ENCODE data around the gene GLRA3. TPM values are rescaled to one million over a fixed set of nuclear protein-coding genes. Genes with fewer than 3 reads are reported as not detected.

Gene GLRA3
- polyA plus RNA-seq, 1 donor (not counting 4 experiments of a cell fraction or from before 2014, with no cell fraction given): not detected

DNA sequence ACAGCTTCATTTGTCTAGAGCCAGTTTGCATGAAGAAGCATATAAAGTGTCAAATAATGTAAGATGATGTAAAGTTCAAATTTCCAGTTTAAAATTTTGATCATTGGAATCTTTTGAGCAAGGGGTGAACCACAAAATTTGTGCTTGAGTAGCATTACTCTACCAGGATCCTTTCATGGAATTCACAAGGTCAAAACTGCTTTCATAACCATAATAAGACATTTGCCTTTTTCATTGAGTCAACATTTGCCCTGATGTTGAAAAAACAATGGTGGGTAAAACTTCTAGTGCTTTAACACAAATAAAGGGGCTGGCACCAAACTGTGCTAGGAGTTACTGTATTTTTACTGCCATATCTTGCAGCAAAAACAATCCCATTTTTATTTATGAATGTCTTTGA is 142.2 kb downstream of the GLRA3 start:
- H3K36me3 ChIP-seq (ENCODE audit: control insufficient read depth in 2 of 2, extremely low read depth in 1 of 2, insufficient read depth in 2 of 2, low read length in 2 of 2): no peaks in the 10 kb centered on the region
- H3K9me3 ChIP-seq (ENCODE audit: control insufficient read depth, low read depth, low read length): peaks cover 4% of the 10 kb centered on the region
- no peak overlapping the region for H3K4me2 ChIP-seq (ENCODE audit: control insufficient read depth, extremely low read depth, insufficient read depth, low read depth, low read length)
- H3K4me1 ChIP-seq (ENCODE audit: control insufficient read depth, extremely low read depth, insufficient read depth, low read length): no peaks in the 10 kb centered on the region
- dilution Hi-C loops (cut with MboI; ENCODE audit: extremely low pct_ligation_motif_present, low sequenced_read_pairs): no loop called here
- no peak overlapping the region for H2AFZ ChIP-seq (ENCODE audit: control insufficient read depth, low read length)
- H3K9me1 ChIP-seq (ENCODE audit: control insufficient read depth, extremely low read depth, insufficient read depth, low read length): no peaks in the 10 kb centered on the region
- no peaks in the 10 kb centered on the region for H4K20me1 ChIP-seq (ENCODE audit: control insufficient read depth, extremely low read depth, insufficient read depth, low read length)
- FAIRE-seq: no peak
- no peaks in the 10 kb centered on the region for H3K27me3 ChIP-seq (ENCODE audit: control insufficient read depth, extremely low read depth, insufficient read depth, low read length)
- TF ChIP-seq, protein P1, sequence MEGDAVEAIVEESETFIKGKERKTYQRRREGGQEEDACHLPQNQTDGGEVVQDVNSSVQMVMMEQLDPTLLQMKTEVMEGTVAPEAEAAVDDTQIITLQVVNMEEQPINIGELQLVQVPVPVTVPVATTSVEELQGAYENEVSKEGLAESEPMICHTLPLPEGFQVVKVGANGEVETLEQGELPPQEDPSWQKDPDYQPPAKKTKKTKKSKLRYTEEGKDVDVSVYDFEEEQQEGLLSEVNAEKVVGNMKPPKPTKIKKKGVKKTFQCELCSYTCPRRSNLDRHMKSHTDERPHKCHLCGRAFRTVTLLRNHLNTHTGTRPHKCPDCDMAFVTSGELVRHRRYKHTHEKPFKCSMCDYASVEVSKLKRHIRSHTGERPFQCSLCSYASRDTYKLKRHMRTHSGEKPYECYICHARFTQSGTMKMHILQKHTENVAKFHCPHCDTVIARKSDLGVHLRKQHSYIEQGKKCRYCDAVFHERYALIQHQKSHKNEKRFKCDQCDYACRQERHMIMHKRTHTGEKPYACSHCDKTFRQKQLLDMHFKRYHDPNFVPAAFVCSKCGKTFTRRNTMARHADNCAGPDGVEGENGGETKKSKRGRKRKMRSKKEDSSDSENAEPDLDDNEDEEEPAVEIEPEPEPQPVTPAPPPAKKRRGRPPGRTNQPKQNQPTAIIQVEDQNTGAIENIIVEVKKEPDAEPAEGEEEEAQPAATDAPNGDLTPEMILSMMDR (optimal IDR thresholded peaks at IDR 0.05 in 1 of 3, IDR thresholded peaks at IDR 0.05 in 1 of 3, conservative IDR thresholded peaks at IDR 0.05 in 1 of 3; ENCODE audit: extremely low read depth in 1 of 3, insufficient read depth in 2 of 3, low read length in 3 of 3): no peak
- no peak for TF ChIP-seq EZH2 (IDR thresholded peaks at IDR 0.05; ENCODE audit: low read length)
- H3K4me3 ChIP-seq (ENCODE audit: control insufficient read depth in 2 of 3, extremely low read depth in 1 of 3, insufficient read depth in 2 of 3, low read depth in 1 of 3, low read length in 3 of 3): no peak overlapping the region
- DNase-seq (ENCODE audit: low read depth, low spot score): no peak
- no peak overlapping the region for H3K27ac ChIP-seq (ENCODE audit: control insufficient read depth, insufficient read depth, low read length)
- H3K79me2 ChIP-seq (ENCODE audit: control insufficient read depth, insufficient read depth, low read length): no peaks in the 10 kb centered on the region
- no peak overlapping the region for H3K9ac ChIP-seq (ENCODE audit: control insufficient read depth, extremely low read depth, insufficient read depth, low read length)

DNA sequence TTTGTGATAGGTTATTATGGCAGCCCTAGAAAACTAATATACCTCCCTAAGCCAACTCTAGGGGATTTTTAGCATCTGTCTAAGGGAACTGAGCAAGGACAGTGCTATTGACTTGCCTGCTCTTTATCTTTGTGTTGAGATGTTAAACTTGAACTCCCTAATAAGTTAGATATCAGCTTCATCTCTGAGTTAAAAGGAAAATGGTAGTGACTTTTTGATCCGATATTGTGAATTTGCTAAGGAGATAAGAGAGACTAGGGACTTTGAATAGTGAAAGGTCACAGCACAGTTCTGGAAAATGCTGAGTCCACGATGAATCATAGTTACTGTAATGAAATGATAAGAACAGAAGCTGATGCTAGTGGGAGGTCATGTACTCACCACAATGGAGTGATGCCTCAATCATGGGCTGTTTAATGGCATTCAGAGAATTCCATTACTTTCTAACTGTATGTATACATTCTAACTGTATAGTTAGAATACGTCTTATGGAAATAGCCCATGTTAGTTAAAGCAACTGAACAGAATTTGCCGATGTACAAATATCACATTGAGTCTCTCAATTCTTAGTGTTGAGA is 147.2 kb downstream of the GLRA3 start:
- FAIRE-seq: no peak

More for the DNA sequence above, 147.2 kb downstream of the GLRA3 start:
- H3K27me3 ChIP-seq (ENCODE audit: control insufficient read depth, extremely low read depth, insufficient read depth, low read length): no peaks in the 10 kb centered on the region
- no peak overlapping the region for H3K4me2 ChIP-seq (ENCODE audit: control insufficient read depth, extremely low read depth, insufficient read depth, low read depth, low read length)
- H3K36me3 ChIP-seq (ENCODE audit: control insufficient read depth in 2 of 2, extremely low read depth in 1 of 2, insufficient read depth in 2 of 2, low read length in 2 of 2): no peaks in the 10 kb centered on the region
- H4K20me1 ChIP-seq (ENCODE audit: control insufficient read depth, extremely low read depth, insufficient read depth, low read length): no peaks in the 10 kb centered on the region
- dilution Hi-C loops (cut with MboI; ENCODE audit: extremely low pct_ligation_motif_present, low sequenced_read_pairs): no loop called here
- no peak overlapping the region for H3K27ac ChIP-seq (ENCODE audit: control insufficient read depth, insufficient read depth, low read length)
- TF ChIP-seq, protein P1 (optimal IDR thresholded peaks at IDR 0.05 in 1 of 3, IDR thresholded peaks at IDR 0.05 in 1 of 3, conservative IDR thresholded peaks at IDR 0.05 in 1 of 3; ENCODE audit: extremely low read depth in 1 of 3, insufficient read depth in 2 of 3, low read length in 3 of 3): no peak
- TF ChIP-seq EZH2 (IDR thresholded peaks at IDR 0.05; ENCODE audit: low read length): no peak
- no peaks in the 10 kb centered on the region for H3K79me2 ChIP-seq (ENCODE audit: control insufficient read depth, insufficient read depth, low read length)
- no peak for DNase-seq (ENCODE audit: low read depth, low spot score)
- no peaks in the 10 kb centered on the region for H3K4me1 ChIP-seq (ENCODE audit: control insufficient read depth, extremely low read depth, insufficient read depth, low read length)
- no peak overlapping the region for H3K4me3 ChIP-seq (ENCODE audit: control insufficient read depth in 2 of 3, extremely low read depth in 1 of 3, insufficient read depth in 2 of 3, low read depth in 1 of 3, low read length in 3 of 3)
- H3K9me1 ChIP-seq (ENCODE audit: control insufficient read depth, extremely low read depth, insufficient read depth, low read length): no peaks in the 10 kb centered on the region
- no peak overlapping the region for H3K9ac ChIP-seq (ENCODE audit: control insufficient read depth, extremely low read depth, insufficient read depth, low read length)
- H3K9me3 ChIP-seq (ENCODE audit: control insufficient read depth, low read depth, low read length): no peaks in the 10 kb centered on the region
- H2AFZ ChIP-seq (ENCODE audit: control insufficient read depth, low read length): no peak overlapping the region
